ENCODE data around the gene MICALL2.

DNA sequence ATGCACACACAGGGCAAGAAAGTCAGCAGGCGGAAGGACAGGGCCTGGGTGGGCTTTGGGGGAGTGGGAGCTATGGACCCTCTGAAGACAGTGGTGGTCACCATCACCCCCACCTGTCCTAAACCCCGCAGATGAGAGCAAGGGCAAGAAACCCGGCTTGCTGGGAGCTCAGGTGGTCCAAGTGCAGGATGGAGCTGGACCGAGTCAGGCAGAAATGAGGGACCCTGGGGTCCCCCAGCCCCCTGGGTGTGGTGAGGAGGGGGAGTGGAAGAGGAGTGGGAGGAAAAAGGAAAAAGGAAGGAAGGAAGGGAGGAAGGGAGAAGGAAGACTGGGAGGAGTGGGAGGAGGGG lies 54.8 kb downstream of the MICALL2 start:
- TF ChIP-seq, protein P1, sequence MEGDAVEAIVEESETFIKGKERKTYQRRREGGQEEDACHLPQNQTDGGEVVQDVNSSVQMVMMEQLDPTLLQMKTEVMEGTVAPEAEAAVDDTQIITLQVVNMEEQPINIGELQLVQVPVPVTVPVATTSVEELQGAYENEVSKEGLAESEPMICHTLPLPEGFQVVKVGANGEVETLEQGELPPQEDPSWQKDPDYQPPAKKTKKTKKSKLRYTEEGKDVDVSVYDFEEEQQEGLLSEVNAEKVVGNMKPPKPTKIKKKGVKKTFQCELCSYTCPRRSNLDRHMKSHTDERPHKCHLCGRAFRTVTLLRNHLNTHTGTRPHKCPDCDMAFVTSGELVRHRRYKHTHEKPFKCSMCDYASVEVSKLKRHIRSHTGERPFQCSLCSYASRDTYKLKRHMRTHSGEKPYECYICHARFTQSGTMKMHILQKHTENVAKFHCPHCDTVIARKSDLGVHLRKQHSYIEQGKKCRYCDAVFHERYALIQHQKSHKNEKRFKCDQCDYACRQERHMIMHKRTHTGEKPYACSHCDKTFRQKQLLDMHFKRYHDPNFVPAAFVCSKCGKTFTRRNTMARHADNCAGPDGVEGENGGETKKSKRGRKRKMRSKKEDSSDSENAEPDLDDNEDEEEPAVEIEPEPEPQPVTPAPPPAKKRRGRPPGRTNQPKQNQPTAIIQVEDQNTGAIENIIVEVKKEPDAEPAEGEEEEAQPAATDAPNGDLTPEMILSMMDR (IDR thresholded peaks at IDR 0.05): no peak
- TF ChIP-seq POLR2A (IDR thresholded peaks at IDR 0.05): no peak

Measured in body of pancreas (tissue), 4 donors.